NT2/D1 (cell line): ENCODE data around the gene NELL2.
"Not testable (repeated sequence)": the region's sequence is repeated elsewhere in the genome, so short reads cannot be mapped to it uniquely, and the experiment has no call there.

Experiments used
- DNase-seq: peaks from one replicate; pipeline ENCODE4 v3.0.0-alpha.2; 2011; ENCODE audit warnings: low read depth, low spot score
- H3K27me3 ChIP-seq: 2 replicates; pipeline ENCODE4 v1.6.0; 2011; ENCODE audit warnings: mild to moderate bottlenecking; ENCODE audit not compliant: insufficient read length, insufficient read depth
- H3K36me3 ChIP-seq: 2 replicates; pipeline ENCODE4 v1.6.1; 2011; ENCODE audit warnings: mild to moderate bottlenecking, low read length, mixed read lengths; ENCODE audit not compliant: insufficient read depth, insufficient read length
- H3K4me1 ChIP-seq: 2 replicates; pipeline ENCODE4 v1.5.1; 2011; ENCODE audit not compliant: insufficient read depth, insufficient read length
- H3K4me3 ChIP-seq: 2 replicates; pipeline ENCODE4 v1.5.1; 2011; ENCODE audit warnings: low read depth; ENCODE audit not compliant: insufficient read length
- H3K9ac ChIP-seq: 2 replicates; pipeline ENCODE4 v1.6.0; 2011; ENCODE audit warnings: low read depth; ENCODE audit not compliant: insufficient read length
- H3K9me3 ChIP-seq: 2 replicates; pipeline ENCODE4 v1.5.1; 2011; ENCODE audit warnings: mild to moderate bottlenecking, low read length; ENCODE audit not compliant: insufficient read depth
- SUZ12 ChIP-seq: IDR thresholded peaks from 2 replicates; pipeline ENCODE4 v1.6.1; 2011; ENCODE audit not compliant: insufficient read length, insufficient read depth; ENCODE audit errors: extremely low read depth
- YY1 ChIP-seq: IDR thresholded peaks from 2 replicates; pipeline ENCODE4 v1.6.1; 2011; ENCODE audit not compliant: insufficient read length, insufficient read depth
- ZNF274 ChIP-seq: IDR thresholded peaks from 2 replicates; pipeline ENCODE4 v1.6.1; 2011; ENCODE audit warnings: mild to moderate bottlenecking, low read depth, low read length

Gene NELL2

DNA sequence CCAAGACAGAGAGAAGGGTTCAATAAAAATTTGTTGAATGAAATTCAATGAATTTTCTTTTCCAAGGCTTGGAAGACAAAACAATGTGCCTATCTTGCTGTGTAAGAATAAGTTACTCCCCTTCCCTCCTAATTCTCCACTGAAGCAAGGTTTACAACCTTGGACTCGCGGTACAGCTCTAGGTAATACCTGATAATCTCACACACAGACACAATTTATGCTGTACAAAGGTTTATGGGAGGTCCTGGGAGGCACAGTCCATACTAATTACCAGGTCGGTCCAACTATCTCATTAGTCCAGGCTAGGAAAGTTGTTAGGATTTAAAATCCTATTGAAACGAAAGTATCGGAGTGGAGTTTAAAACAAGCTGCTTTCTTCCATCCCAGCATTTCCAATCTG, 42.6 kb downstream of the NELL2 start:
- TF ChIP-seq YY1: no peak
- TF ChIP-seq SUZ12: no peak
- no peak for TF ChIP-seq ZNF274
- H3K4me3 ChIP-seq: no peak overlapping the region
- H3K9ac ChIP-seq: no peak overlapping the region
- DNase-seq: no peak
- no peaks in the 10 kb centered on the region for H3K36me3 ChIP-seq
- H3K4me1 ChIP-seq: no peaks in the 10 kb centered on the region
- no peaks in the 10 kb centered on the region for H3K9me3 ChIP-seq
- H3K27me3 ChIP-seq: no peaks in the 10 kb centered on the region

- Histone ChIP-seq H3K9me3 (no peaks in the 10 kb centered on the region), H3K4me1 (no peaks in the 10 kb centered on the region), H3K9ac (no peak overlapping the region), H3K4me3 (no peak overlapping the region), H3K27me3 (no peaks in the 10 kb centered on the region), H3K36me3 (no peaks in the 10 kb centered on the region)
- TF ChIP-seq SUZ12 (no peak), ZNF274 (no peak), YY1 (no peak)
- no peak for DNase-seq
These were observed 45.5 kb downstream of the NELL2 start for GRCh38 chr12:44830566-44831055.

- Histone ChIP-seq H3K4me1 (no peaks in the 10 kb centered on the region), H3K36me3 (no peaks in the 10 kb centered on the region), H3K27me3 (no peaks in the 10 kb centered on the region), H3K9ac (no peak overlapping the region), H3K4me3 (no peak overlapping the region), H3K9me3 (no peaks in the 10 kb centered on the region)
- no peak for DNase-seq
- TF ChIP-seq YY1 (no peak), ZNF274 (no peak), SUZ12 (no peak)
These were observed 47.1 kb downstream of the NELL2 start for GRCh38 chr12:44829045-44829444.

DNA sequence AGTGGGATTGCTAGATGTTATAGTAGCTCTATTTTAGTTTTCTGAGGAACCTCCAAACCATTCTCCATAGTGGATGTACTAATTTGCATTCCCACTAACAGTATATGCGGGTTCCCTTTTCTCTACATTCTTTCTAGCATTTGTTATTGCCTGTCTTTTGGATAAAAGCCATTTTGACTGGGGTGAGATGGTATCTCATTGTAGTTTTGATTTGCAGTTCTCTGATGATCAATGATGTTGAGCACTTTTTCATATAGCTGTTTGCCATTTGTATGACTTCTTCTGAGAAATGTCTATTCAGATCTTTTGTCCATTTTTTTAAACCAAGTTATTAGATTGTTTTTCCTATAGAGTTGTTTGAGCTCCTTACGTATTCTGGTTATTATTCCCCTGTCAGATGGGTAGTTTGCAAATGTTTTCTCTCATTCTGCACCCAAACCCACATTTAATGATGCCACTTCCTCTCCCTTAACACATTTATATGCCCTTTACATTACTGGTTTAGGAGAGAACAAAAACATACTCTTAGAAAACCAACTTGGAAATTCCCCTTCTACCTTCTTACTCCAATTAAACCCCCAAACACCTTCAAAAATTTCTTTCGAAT, 48.2 kb downstream of the NELL2 start:
- no peak overlapping the region for H3K9ac ChIP-seq
- no peaks in the 10 kb centered on the region for H3K27me3 ChIP-seq
- H3K9me3 ChIP-seq: no peaks in the 10 kb centered on the region
- TF ChIP-seq ZNF274 (no peak), YY1 (no peak), SUZ12 (no peak)
- no peak for DNase-seq
- no peak overlapping the region for H3K4me3 ChIP-seq
- no peaks in the 10 kb centered on the region for H3K4me1 ChIP-seq
- no peaks in the 10 kb centered on the region for H3K36me3 ChIP-seq

DNA sequence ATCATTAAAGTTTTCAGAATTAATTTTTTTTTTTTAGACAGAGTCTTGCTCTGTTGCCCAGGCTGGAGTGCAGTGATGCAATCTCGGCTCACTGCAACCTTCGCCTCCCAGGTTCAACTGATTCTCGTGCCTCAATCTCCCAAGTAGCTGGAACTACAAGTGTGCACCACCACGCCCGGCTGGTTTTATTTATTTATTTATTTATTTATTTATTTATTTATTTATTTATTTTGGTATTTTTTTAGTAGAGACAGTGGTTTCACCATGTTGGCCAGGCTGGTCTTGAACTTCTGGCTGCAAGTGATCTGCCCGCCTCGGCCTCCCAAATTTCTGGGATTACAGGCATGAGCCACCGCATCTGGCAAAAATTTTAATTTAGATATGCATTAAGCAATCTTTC, 54.4 kb downstream of the NELL2 start:
- H3K9me3 ChIP-seq, H3K4me3 ChIP-seq, H3K9ac ChIP-seq, DNase-seq, H3K4me1 ChIP-seq, H3K36me3 ChIP-seq, H3K27me3 ChIP-seq: not testable (repeated sequence)

DNA sequence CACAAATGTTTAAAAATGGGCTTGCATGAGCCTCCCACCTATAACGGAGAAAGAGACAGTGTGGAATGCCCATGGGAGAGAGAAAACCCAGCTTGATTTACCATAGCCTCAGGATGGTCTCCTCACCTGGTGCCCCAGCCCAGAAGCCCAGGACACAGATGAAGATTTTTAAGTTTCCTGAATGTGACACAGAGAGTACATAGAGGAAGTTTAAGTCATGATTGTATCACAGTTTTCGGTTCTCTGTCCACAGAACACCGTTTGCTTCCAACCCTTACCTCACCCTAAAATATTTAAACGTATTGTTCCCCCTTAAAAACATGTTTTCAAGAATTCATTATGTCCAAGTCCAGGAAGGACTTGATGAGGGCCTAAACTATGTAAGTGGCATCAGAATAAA, 56.2 kb downstream of the NELL2 start:
- Histone ChIP-seq H3K4me3 (no peak overlapping the region), H3K27me3 (no peaks in the 10 kb centered on the region), H3K4me1 (no peaks in the 10 kb centered on the region), H3K9ac (no peak overlapping the region), H3K36me3 (no peaks in the 10 kb centered on the region), H3K9me3 (no peaks in the 10 kb centered on the region)
- no peak for DNase-seq
- no peak for TF ChIP-seq ZNF274
- TF ChIP-seq SUZ12: no peak
- no peak for TF ChIP-seq YY1

GRCh38 chr12:44817687-44818086, 58.4 kb downstream of the NELL2 start:
- DNase-seq: no peak

More at GRCh38 chr12:44817687-44818086, 58.4 kb downstream of the NELL2 start:
- no peak overlapping the region for H3K4me3 ChIP-seq
- no peaks in the 10 kb centered on the region for H3K36me3 ChIP-seq
- no peaks in the 10 kb centered on the region for H3K9me3 ChIP-seq
- H3K9ac ChIP-seq: no peak overlapping the region
- H3K27me3 ChIP-seq: no peaks in the 10 kb centered on the region
- H3K4me1 ChIP-seq: no peaks in the 10 kb centered on the region
- TF ChIP-seq YY1 (no peak), SUZ12 (no peak), ZNF274 (no peak)
